SKM-1 (cell line): ENCODE measurements around the gene RIMOC1.

ENCODE experiments used
- DNase-seq: peaks from one replicate; lab custom pipeline; 2025; ENCODE audit not compliant: unreplicated experiment; lab: John Stamatoyannopoulos, UW

RIMOC1 gene

GRCh38 chr5:41903892-41904799 is at the start of gene RIMOC1:
Gene RIMOC1 (plus strand): TSS chr5:41904344. CDS start chr5:41904368, 24 bp downstream.
- DNase-seq, result peak; percentile 99

DNA sequence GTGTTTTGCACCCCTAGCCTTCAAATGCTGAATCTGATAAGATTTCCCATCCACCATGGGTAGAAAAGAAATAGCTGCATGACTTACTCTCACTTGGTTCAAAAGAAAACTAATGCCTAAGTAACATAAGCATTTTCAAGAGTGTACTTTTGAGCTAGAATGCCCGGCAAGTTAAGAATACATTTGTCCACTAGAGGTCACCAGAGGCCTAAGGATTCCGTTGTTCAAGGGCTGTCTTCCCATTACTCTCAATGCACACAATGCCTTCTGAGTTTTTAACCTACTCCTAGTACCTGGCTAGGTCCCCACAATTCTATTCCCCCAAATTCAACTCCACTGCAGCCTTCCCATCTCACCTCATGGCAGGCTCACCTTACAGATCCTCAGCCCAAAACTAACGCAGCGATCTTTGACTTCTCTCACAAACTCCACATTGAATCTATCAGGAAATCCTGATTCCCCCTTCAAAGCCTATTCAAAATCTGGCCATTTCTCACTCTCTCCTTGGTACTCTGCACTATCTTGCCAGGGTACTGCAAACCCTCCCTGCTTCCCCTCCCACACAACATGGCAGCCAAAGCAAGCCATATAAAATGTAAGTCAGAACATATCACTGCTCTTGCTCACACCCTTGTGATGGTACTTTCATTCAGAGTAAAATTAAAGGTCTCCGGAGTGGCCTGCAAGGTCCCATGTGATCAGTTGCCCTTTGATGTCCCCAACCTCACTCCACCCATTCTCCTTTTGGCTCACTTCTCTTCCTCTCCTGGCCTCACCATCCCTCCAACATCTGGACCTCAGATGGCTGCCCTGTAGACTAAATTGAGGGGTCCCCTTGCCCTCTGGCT is 47.3 kb upstream of the RIMOC1 start:
- DNase-seq, result peak; percentile 64

GRCh38 chr5:41857989-41858388 is 46.2 kb upstream of the RIMOC1 start:
- DNase-seq, result no peak

GRCh38 chr5:41858890-41859289 is 45.3 kb upstream of the RIMOC1 start:
- no peak for DNase-seq

- no peak for DNase-seq
Measured at GRCh38 chr5:41863871-41864486, 40.2 kb upstream of the RIMOC1 start.

DNA sequence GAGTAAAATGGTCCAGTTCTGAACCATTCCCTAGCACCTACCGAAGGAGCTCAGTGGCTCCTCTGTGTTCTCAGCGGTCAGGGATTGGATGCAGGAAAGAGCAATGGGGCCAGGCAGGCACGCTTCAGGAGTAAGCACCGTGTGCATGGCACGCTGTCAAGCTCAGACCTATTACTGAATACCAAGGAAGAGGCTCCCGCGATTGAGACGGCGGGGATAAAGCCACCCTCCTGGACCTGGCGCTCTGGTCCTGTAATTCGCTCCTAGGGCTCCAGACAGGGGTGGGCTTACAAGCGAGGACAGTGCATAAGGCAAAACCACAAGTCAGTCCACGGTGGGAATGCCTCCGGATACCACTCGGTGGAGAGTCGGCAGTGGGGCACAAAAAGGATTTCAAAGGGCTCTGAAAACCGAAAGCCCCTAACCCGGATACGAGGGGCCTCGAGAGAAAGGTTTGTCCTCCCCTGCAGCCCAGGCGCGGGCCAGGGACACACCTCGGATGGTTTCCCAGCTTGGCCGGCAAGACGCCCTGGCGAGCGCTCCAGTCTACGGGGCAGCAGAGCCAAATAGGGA is 34.9 kb upstream of the RIMOC1 start:
- DNase-seq, result no peak

DNA sequence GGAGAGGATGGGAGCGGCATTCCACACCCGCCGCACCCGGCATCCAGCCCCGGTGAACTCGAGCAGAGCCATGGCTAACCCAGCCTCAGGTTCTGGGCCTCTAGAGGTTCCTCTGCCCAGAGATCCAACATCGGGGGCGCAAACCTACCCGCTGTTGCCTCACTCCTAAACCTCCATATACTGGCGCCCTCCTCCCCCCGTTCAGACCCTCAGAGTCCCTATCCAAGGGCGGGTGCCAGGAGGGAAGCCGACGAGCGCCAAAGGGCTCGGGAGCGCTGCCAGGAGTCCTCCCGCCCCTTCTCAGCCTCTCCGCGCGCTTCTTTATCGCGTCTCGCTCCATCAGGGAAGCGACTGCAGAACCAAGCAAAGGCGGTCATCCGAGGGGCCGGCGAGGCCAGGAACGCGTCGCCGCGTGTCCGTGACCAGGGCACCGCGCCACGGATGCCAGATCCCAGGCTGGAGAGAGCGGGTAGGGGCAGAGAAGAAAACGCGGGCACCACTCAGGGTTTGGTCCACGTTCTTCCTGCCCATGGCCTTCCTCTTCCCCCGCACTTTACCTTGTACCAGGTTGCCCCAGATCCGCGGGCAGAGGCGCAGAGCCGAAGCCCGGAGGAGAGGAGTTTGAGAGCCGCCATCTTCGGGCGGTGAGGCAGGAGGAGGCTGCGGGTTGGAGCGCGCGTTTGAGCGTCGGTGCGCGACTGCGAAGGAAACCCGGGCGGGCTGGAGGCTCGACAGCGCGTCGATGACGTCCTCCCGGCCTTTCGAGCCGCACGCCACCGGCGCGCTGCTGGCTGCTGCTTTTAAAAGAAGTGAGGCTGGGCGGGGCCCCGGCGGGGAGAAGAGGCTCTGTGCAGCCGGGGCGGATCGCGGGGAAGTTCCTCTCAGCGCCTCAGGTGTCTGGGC is 34.2 kb upstream of the RIMOC1 start, which contains the start of gene OXCT1:
Gene OXCT1, minus strand, starts transcription at position 702 of the 903 bp plus-strand sequence. Its CDS starts 67 bp downstream, at position 635.
- peak; percentile 64 for DNase-seq

DNA sequence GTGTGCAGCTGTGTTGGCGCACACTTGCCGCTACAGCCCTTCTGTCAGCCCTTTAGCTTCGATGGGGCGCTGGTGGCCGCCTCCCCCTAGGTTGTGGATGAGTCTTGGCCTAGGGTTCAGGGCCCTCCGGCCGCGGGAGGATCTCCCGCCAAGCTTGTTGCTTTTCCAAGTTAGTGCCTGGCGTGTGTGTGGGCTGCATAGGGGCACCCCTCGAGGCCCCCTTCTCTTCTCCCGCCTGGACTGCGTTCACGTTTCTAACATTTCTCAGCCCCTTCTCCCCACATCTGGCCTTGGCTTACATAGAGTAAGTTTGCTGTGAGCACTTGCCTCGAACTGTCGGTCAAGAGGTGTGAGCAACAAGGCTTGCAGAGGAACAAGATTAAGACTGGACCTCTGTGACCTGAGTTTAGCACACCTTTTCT is 33.5 kb upstream of the RIMOC1 start:
- no peak for DNase-seq

- DNase-seq, result no peak
Measured at GRCh38 chr5:41871852-41872251, 32.3 kb upstream of the RIMOC1 start.

GRCh38 chr5:41874512-41875060 is 29.6 kb upstream of the RIMOC1 start:
- no peak for DNase-seq

DNA sequence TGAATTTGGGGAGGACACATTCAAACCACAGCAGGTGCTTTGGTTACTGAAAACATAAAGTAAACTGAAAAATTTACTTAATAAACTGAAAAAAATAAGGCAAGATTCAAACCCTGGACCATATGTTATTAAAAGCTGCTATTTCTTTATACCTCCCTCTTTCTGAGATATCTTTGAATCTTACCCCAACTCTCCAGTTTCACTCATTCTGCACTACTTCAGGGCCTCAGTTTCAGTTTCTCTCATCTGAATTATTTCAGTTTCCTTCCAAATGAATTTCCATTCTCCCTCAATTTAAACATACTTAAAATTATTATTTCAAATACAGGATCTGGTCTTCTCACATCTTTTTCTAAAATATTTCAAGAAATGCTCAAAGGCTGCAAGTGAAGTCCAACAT is 29.0 kb upstream of the RIMOC1 start:
- DNase-seq, result no peak

DNA sequence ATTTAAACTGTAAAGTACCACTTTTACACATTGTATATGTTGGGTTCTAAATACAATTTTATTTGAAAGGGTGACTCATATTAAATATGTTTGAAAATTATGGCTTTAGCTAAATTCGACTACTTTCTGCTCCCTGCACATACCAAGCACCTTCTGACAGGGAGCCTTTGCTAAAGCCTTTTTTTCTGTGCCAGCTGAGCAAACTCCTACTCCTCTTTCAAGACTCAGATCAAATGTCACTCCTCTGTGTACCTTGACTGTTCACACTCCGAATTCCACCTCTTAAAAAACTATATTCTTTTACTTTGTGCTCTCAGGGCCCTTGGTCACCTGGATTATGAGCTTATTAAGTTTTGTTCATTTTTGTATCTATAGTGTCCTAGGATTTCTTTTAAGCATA is 27.5 kb upstream of the RIMOC1 start:
- no peak for DNase-seq

DNA sequence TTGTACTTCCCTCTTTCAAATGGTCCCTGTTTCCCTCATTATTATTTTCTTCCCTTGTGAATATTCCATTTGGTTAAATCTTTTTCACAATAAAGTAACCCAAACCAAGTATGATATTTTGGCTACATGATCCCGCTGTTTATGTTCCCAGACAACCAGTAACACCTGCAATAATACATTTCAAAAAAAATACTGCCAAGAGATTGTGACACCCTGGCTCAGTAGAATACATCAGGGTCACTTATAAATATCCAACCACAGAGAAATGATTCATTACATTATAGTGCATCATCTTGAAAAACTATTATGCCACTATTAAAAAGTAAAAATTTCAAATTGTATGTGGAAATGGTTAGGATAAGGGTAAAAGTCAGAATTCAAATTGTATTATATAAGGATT is 26.7 kb upstream of the RIMOC1 start:
- no peak for DNase-seq

- DNase-seq, result no peak
Measured at GRCh38 chr5:41878173-41878572, 26.0 kb upstream of the RIMOC1 start.

- no peak for DNase-seq
Measured at GRCh38 chr5:41878643-41879478, 25.3 kb upstream of the RIMOC1 start.

DNA sequence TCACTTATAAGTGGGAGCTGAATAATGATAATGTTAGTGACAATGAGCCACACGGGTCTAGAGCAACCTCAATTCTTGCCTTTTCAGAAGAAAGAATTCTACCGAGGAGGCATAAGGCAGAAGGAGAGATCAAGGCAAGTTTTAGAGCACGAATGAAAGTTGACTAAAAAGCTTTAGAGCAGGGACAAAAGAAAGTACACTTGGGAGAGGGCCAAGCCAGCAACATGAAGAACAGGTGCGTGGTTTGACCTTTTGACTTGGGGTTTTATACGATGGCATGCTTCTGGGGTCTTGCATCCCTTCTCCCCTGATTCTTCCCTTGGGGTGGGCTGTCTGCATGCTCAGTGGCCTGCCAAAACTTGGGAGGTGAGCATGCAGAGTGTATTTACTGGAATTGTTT is 21.4 kb upstream of the RIMOC1 start:
- no peak for DNase-seq

GRCh38 chr5:41883243-41883642 is 20.9 kb upstream of the RIMOC1 start:
- no peak for DNase-seq

- no peak for DNase-seq
Measured at GRCh38 chr5:41883936-41884335, 20.2 kb upstream of the RIMOC1 start.

DNA sequence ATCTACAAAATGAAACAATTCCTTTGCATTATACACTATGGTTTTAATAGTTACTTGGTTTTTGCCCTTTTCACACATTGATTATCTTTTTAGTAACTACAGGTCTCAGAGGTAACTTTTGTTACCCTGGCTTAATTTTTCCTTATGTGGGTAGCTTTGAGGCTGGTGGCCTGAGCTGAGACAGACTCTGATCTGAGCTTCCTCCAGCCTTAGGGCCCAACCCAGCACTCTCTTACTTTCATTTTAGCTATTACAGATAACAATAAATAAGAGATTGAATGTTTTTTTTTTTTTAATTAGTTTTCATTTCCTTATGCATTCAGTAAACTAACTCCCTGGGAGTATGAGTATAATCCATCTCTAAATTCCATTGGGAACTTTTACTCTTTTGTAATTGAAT is 18.9 kb upstream of the RIMOC1 start:
- no peak for DNase-seq
